GM23338 (cell line): ENCODE results near the gene PID1. TPM values are rescaled to one million over a fixed set of nuclear protein-coding genes. Genes with fewer than 3 reads are reported as not detected.

Source experiments
- ATAC-seq: fragments of 200-7000 bp; cut with Tn5 transposase; 3 replicates; pipeline ENCODE4 v1.9.1; 2020
- DNase-seq: peaks from one replicate; pipeline ENCODE4 v3.0.0-alpha.2; 2015; ENCODE audit warnings: low spot score
- H2AFZ ChIP-seq: fragments of 200-600 bp; sonication (generic); 2 replicates; pipeline ENCODE4 v1.8.0; 2016; ENCODE audit warnings: antibody characterized with exemption, mild to moderate bottlenecking, moderate library complexity
- H3F3A ChIP-seq: fragments of 200-600 bp; sonication (generic); replicated peaks from 2 replicates; pipeline ENCODE4 v1.8.0; 2017; ENCODE audit warnings: antibody characterized with exemption, mixed run types, low read depth
- H3K27ac ChIP-seq: fragments of 200-600 bp; sonication (generic); 2 replicates; pipeline ENCODE4 v1.6.1; 2016; ENCODE audit warnings: low read depth
- H3K27me3 ChIP-seq: fragments of 200-600 bp; sonication (generic); 2 replicates; pipeline ENCODE4 v1.8.0; 2016; ENCODE audit warnings: mild to moderate bottlenecking, mixed run types, moderate library complexity; ENCODE audit not compliant: insufficient read depth
- H3K36me3 ChIP-seq: fragments of 200-600 bp; sonication (generic); 2 replicates; pipeline ENCODE4 v1.8.0; 2016; ENCODE audit warnings: mild to moderate bottlenecking; ENCODE audit not compliant: insufficient read depth
- H3K4me1 ChIP-seq: fragments of 200-600 bp; sonication (generic); 2 replicates; pipeline ENCODE4 v1.8.0; 2016; ENCODE audit warnings: mild to moderate bottlenecking, moderate library complexity; ENCODE audit not compliant: insufficient read depth
- H3K4me2 ChIP-seq: fragments of 200-600 bp; sonication (generic); 2 replicates; pipeline ENCODE4 v1.7.1; 2017; ENCODE audit warnings: mixed run types
- H3K4me3 ChIP-seq: fragments of 200-600 bp; sonication (generic); 2 replicates; pipeline ENCODE4 v1.6.1; 2016; ENCODE audit warnings: mixed run types
- H3K79me2 ChIP-seq: fragments of 200-600 bp; sonication (generic); replicated peaks from 2 replicates; pipeline ENCODE4 v1.8.0; 2017; ENCODE audit warnings: mild to moderate bottlenecking; ENCODE audit not compliant: insufficient read depth
- H3K9me2 ChIP-seq: fragments of 200-600 bp; sonication (generic); 2 replicates; pipeline ENCODE4 v1.8.0; 2017; ENCODE audit not compliant: insufficient read depth
- H4K20me1 ChIP-seq: fragments of 200-600 bp; sonication (generic); replicated peaks from 2 replicates; pipeline ENCODE4 v1.8.0; 2017; ENCODE audit warnings: mild to moderate bottlenecking; ENCODE audit not compliant: insufficient read depth
- H3K27ac Mint-ChIP-seq: 2 replicates; pipeline ENCODE4 v1.8.0; 2020; ENCODE audit warnings: inconsistent platforms, mild to moderate bottlenecking, moderate library complexity, mixed read lengths
- H3K27me3 Mint-ChIP-seq: 3 replicates; pipeline ENCODE4 v1.8.0; 2022; ENCODE audit warnings: low read depth, mild to moderate bottlenecking, moderate library complexity, mixed read lengths, inconsistent platforms; ENCODE audit not compliant: insufficient read depth, poor library complexity
- H3K36me3 Mint-ChIP-seq: 3 replicates; pipeline ENCODE4 v1.8.0; 2021; ENCODE audit warnings: low read depth, mild to moderate bottlenecking, inconsistent platforms, moderate library complexity, mixed read lengths
- H3K4me1 Mint-ChIP-seq: 3 replicates; pipeline ENCODE4 v1.8.0; 2020; ENCODE audit warnings: mild to moderate bottlenecking, inconsistent platforms, mixed read lengths
- H3K4me3 Mint-ChIP-seq: 3 replicates; pipeline ENCODE4 v1.8.0; 2021; ENCODE audit warnings: moderate library complexity, mild to moderate bottlenecking, inconsistent platforms, mixed read lengths
- H3K9me3 Mint-ChIP-seq: 3 replicates; pipeline ENCODE4 v1.8.0; 2020; ENCODE audit warnings: moderate library complexity, mild to moderate bottlenecking, inconsistent platforms, mixed read lengths
- CREB1 ChIP-seq: fragments of 250-450 bp; sonication (Bioruptor Pico); IDR thresholded peaks from 2 replicates; pipeline ENCODE4 v1.5.0; 2020; ENCODE audit warnings: low read depth, mild to moderate bottlenecking, moderate library complexity
- CTCF ChIP-seq, 2 experiments: fragments of 200-600 bp in 1 of 2; sonication (generic) in 1 of 2; conservative IDR thresholded peaks; 2 replicates each; pipeline versions ENCODE4 v1.5.1 to v1.6.1; 2016 to 2017; ENCODE audit warnings: antibody characterized with exemption in 2 of 2, low read depth in 2 of 2, mild to moderate bottlenecking in 2 of 2, moderate library complexity in 1 of 2
- ETS1 ChIP-seq: IDR thresholded peaks from 2 replicates; pipeline ENCODE4 v1.6.1; 2016; ENCODE audit warnings: antibody characterized with exemption
- JUNB ChIP-seq: IDR thresholded peaks from one replicate; pipeline ENCODE4 v1.6.1; 2016; ENCODE audit warnings: antibody characterized with exemption; ENCODE audit not compliant: unreplicated experiment
- POLR2AphosphoS5 ChIP-seq: IDR thresholded peaks from 2 replicates; pipeline ENCODE4 v1.6.1; 2016; ENCODE audit warnings: antibody characterized with exemption, low read depth
- ZNF114 ChIP-seq: fragments of 250-450 bp; sonication (Bioruptor Pico); IDR thresholded peaks from 2 replicates; pipeline ENCODE4 v1.5.0; 2020; ENCODE audit warnings: mild to moderate bottlenecking, moderate library complexity
- ZNF331 ChIP-seq: fragments of 250-450 bp; sonication (Bioruptor Pico); IDR thresholded peaks from 2 replicates; pipeline ENCODE4 v1.5.0; 2020; ENCODE audit warnings: low read depth, mild to moderate bottlenecking, moderate library complexity
- ZNF462 ChIP-seq: fragments of 250-450 bp; sonication (Bioruptor Pico); IDR thresholded peaks from 2 replicates; pipeline ENCODE4 v1.5.0; 2020; ENCODE audit warnings: mild to moderate bottlenecking, moderate library complexity
- polyA plus RNA-seq: library from polyadenylated mRNA; unstranded; fragments of >200 nt; fragmentation: Nextera tagmentation; extraction: Ambion mirVana; gene quantifications from 2 replicates; pipeline ENCODE4 v1.2.1, GENCODE V29; 2016
- total RNA-seq: library from RNA; depleted of rRNA; stranded (reverse); fragments of >200 nt; shearing (Covaris generic); gene quantifications from 2 replicates; pipeline ENCODE4 v1.2.3, GENCODE V29; 2014

Gene PID1
- total and polyA plus RNA-seq, 2 experiments from 2014 or later: 1.7 to 2.4 TPM

- TF ChIP-seq ZNF462 (CRISPR knock-in tag): no peak
- no peak for TF ChIP-seq CREB1 (CRISPR knock-in tag)
- TF ChIP-seq ZNF331: no peak
- TF ChIP-seq POLR2AphosphoS5: no peak
Observed at GRCh38 chr2:229054311-229054710, 216.8 kb downstream of the PID1 start (continued).

- no peak for ATAC-seq
- H3K36me3 ChIP-seq: no peaks in the 10 kb centered on the region
Observed at GRCh38 chr2:229051798-229052197, 219.3 kb downstream of the PID1 start.

More at GRCh38 chr2:229051798-229052197, 219.3 kb downstream of the PID1 start:
- Mint-ChIP-seq H3K9me3 (no peaks in the 10 kb centered on the region), H3K4me3 (no peak overlapping the region), H3K27me3 (no peaks in the 10 kb centered on the region), H3K36me3 (no peaks in the 10 kb centered on the region), H3K27ac (no peak overlapping the region), H3K4me1 (peaks cover 18% of the 10 kb centered on the region)
- Histone ChIP-seq H4K20me1 (no peaks in the 10 kb centered on the region), H2AFZ (no peak overlapping the region), H3K4me2 (no peak overlapping the region), H3K4me3 (no peak overlapping the region), H3F3A (no peaks in the 10 kb centered on the region), H3K27ac (no peak overlapping the region), H3K9me2 (no peaks in the 10 kb centered on the region), H3K4me1 (0 out of 2 replicates have a peak, but pooled peaks cover 3% of the 10 kb centered on the region), H3K79me2 (no peaks in the 10 kb centered on the region), H3K27me3 (no peaks in the 10 kb centered on the region)
- no peak for DNase-seq
- TF ChIP-seq JUNB (no peak), CTCF (conservative IDR thresholded peaks at IDR 0.05; ENCODE audit: low read depth in 2 of 2) (no peak), ZNF114 (CRISPR knock-in tag) (no peak), ETS1 (no peak)
